Measurements from ENCODE around the gene PIGS. TPM values are rescaled to one million over a fixed set of nuclear protein-coding genes. Genes with fewer than 3 reads are reported as not detected.

The PIGS gene
- total RNA-seq, 1 donor from 2014 or later = 44.6 TPM

GRCh38 chr17:28538296-28538895, 32.9 kb downstream of the PIGS start:
- H3K9me3 ChIP-seq = no peaks in the 10 kb centered on the region
- no peaks in the 10 kb centered on the region for H3K4me1 ChIP-seq
- TF ChIP-seq CTCF (IDR thresholded peaks at IDR 0.05) = no peak
- DNase-seq (ENCODE audit: low spot score in 2 of 2) = no peak
- no peaks in the 10 kb centered on the region for H3K36me3 ChIP-seq
- no peak overlapping the region for H3K27ac ChIP-seq
- H3K4me3 ChIP-seq = no peak overlapping the region
- H3K27me3 ChIP-seq = no peaks in the 10 kb centered on the region
- intact Hi-C loops (cut with DNase I) = no loop called here

GRCh38 chr17:28537219-28537610, 34.1 kb downstream of the PIGS start:
- H3K9me3 ChIP-seq = no peaks in the 10 kb centered on the region
- H3K4me1 ChIP-seq = no peaks in the 10 kb centered on the region
- TF ChIP-seq CTCF (IDR thresholded peaks at IDR 0.05) = no peak
- DNase-seq (ENCODE audit: low spot score in 2 of 2) = no peak
- H3K27me3 ChIP-seq = no peaks in the 10 kb centered on the region
- intact Hi-C loops (cut with DNase I) = no loop called here
- no peaks in the 10 kb centered on the region for H3K36me3 ChIP-seq
- no peak overlapping the region for H3K4me3 ChIP-seq
- no peak overlapping the region for H3K27ac ChIP-seq

- no peak for DNase-seq (ENCODE audit: low spot score in 2 of 2)
- intact Hi-C loops (cut with DNase I) = no loop called here
- Histone ChIP-seq H3K36me3 (no peaks in the 10 kb centered on the region), H3K4me1 (no peaks in the 10 kb centered on the region), H3K9me3 (no peaks in the 10 kb centered on the region), H3K27me3 (no peaks in the 10 kb centered on the region), H3K4me3 (no peak overlapping the region), H3K27ac (no peak overlapping the region)
- no peak for TF ChIP-seq CTCF (IDR thresholded peaks at IDR 0.05)
Measured at GRCh38 chr17:28536532-28537218, 34.6 kb downstream of the PIGS start.

GRCh38 chr17:28534740-28535375, 36.5 kb downstream of the PIGS start:
- intact Hi-C loops (cut with DNase I) = no loop called here
- Histone ChIP-seq H3K9me3 (no peaks in the 10 kb centered on the region), H3K4me1 (no peaks in the 10 kb centered on the region), H3K27ac (no peak overlapping the region), H3K36me3 (no peaks in the 10 kb centered on the region), H3K27me3 (no peaks in the 10 kb centered on the region), H3K4me3 (no peak overlapping the region)
- DNase-seq (ENCODE audit: low spot score in 2 of 2) = no peak
- no peak for TF ChIP-seq CTCF (IDR thresholded peaks at IDR 0.05)

- no peaks in the 10 kb centered on the region for H3K36me3 ChIP-seq
- DNase-seq (ENCODE audit: low spot score in 2 of 2) = no peak
- no peak for TF ChIP-seq CTCF (IDR thresholded peaks at IDR 0.05)
- H3K4me3 ChIP-seq = no peak overlapping the region
- no peaks in the 10 kb centered on the region for H3K27me3 ChIP-seq
- no peak overlapping the region for H3K27ac ChIP-seq
- intact Hi-C loops (cut with DNase I) = no loop called here
- H3K4me1 ChIP-seq = no peaks in the 10 kb centered on the region
- no peaks in the 10 kb centered on the region for H3K9me3 ChIP-seq
Measured at GRCh38 chr17:28533091-28533807, 38.1 kb downstream of the PIGS start.
